ENCODE data around the gene FBL. TPM values are rescaled to one million over a fixed set of nuclear protein-coding genes. Genes with fewer than 3 reads are reported as not detected.
A peak's percentile ranks its signal among the peaks of the same experiment; 100 is the strongest.

Gene FBL
- total and polyA plus RNA-seq, 2 donors: 185 to 208 TPM

DNA sequence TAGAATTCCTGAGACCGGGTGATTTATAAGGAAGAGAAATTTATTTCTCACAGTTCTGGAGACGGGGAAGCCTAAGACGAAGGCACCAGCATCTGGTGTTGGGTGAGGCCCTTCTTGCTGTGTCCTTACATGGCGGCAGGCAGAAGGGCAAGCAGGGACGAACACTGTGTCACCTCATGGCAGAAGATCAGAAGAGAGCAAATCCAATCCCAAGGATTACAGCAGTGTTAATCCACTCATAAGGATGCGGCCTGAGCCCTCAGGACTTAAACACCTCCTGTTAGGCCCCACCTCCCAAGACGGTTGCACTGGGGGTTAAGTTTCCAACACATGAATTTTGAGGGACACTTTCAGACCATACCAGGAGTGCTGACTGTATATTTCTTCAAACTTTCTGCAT, 6.7 kb upstream of the FBL start:
- Histone ChIP-seq H3K36me3 (ENCODE audit: control insufficient read depth in 2 of 2, insufficient read depth in 2 of 2, low read length in 1 of 2) (no peaks in the 10 kb centered on the region), H3K27ac (ENCODE audit: low read depth in 1 of 2, low read length in 1 of 2) (no peak overlapping the region), H3K9me3 (ENCODE audit: control insufficient read depth in 2 of 2, insufficient read depth in 1 of 2, low read length in 1 of 2) (no peaks in the 10 kb centered on the region), H3K4me1 (ENCODE audit: control insufficient read depth in 2 of 2, insufficient read depth in 2 of 2, low read length in 2 of 2) (no peaks in the 10 kb centered on the region), H3K27me3 (ENCODE audit: control insufficient read depth in 2 of 2, insufficient read depth in 1 of 2, low read length in 1 of 2) (no peaks in the 10 kb centered on the region), H3K4me3 (ENCODE audit: low read length in 2 of 2) (no peak overlapping the region)
- no peak for DNase-seq (ENCODE audit: low read depth in 6 of 9, low spot score in 9 of 9)
- 97% methylated on average over 7 of the region's 7 CpGs for WGBS

DNA sequence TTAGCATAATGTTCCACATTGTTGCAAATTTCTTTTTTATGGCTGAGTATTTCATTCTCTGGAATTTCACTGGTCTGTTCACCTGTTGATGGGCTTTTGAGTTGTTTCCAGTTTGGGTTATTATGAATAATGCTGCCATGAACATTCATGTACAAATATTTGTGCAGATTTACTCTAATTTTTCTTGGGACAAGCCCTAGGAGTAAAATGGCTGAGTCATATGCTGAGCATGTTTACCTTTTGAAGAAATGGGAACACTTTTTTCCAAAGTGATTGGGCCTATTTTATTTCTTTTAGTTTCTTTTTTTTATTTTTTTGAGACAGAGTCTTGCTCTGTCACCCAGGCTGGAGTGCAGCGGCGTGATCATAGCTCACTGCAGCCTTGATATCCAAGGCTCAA, 4.7 kb upstream of the FBL start:
- WGBS: 98% methylated on average over 2 of the region's 2 CpGs
- Histone ChIP-seq H3K27me3 (ENCODE audit: control insufficient read depth in 2 of 2, insufficient read depth in 1 of 2, low read length in 1 of 2) (no peaks in the 10 kb centered on the region), H3K4me1 (ENCODE audit: control insufficient read depth in 2 of 2, insufficient read depth in 2 of 2, low read length in 2 of 2) (peaks cover 6 to 9% of the 10 kb centered on the region in 2 donors)

DNA sequence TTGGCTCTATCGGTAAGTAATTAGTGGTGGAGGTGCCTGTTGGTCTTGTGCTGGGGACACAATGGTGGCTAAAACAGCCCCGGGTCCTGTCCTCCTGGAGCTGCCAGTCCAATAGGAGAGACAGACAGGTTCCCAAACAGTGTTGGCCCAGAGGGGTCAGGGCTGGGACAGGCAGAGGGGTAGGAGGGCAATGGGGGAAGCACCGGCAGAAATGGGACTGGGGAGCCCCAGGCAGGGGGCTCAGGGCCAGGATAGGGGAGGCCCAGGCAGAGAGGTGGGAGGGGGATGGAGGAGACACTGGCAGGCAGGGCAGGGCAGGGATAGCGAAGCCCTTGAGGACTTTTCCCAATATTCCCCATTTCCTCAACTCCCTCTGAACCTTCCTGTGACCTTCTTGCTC, 2.2 kb upstream of the FBL start:
- WGBS: 97% methylated on average over 4 of the region's 4 CpGs
- H3K27ac ChIP-seq (ENCODE audit: low read depth in 1 of 2, low read length in 1 of 2): no peak overlapping the region
- H3K9me3 ChIP-seq (ENCODE audit: control insufficient read depth in 2 of 2, insufficient read depth in 1 of 2, low read length in 1 of 2): no peaks in the 10 kb centered on the region
- no peak for DNase-seq (ENCODE audit: low read depth in 6 of 9, low spot score in 9 of 9)
- H3K4me3 ChIP-seq (ENCODE audit: low read length in 2 of 2): no peak overlapping the region
- no peaks in the 10 kb centered on the region for H3K27me3 ChIP-seq (ENCODE audit: control insufficient read depth in 2 of 2, insufficient read depth in 1 of 2, low read length in 1 of 2)
- H3K4me1 ChIP-seq (ENCODE audit: control insufficient read depth in 2 of 2, insufficient read depth in 2 of 2, low read length in 2 of 2): peaks cover 18 to 27% of the 10 kb centered on the region in 2 donors
- no peaks in the 10 kb centered on the region for H3K36me3 ChIP-seq (ENCODE audit: control insufficient read depth in 2 of 2, insufficient read depth in 2 of 2, low read length in 1 of 2)

More for the DNA sequence above, 4.7 kb upstream of the FBL start:
- DNase-seq (ENCODE audit: low read depth in 6 of 9, low spot score in 9 of 9): no peak
- H3K9me3 ChIP-seq (ENCODE audit: control insufficient read depth in 2 of 2, insufficient read depth in 1 of 2, low read length in 1 of 2): no peaks in the 10 kb centered on the region
- no peak overlapping the region for H3K4me3 ChIP-seq (ENCODE audit: low read length in 2 of 2)
- no peaks in the 10 kb centered on the region for H3K36me3 ChIP-seq (ENCODE audit: control insufficient read depth in 2 of 2, insufficient read depth in 2 of 2, low read length in 1 of 2)
- H3K27ac ChIP-seq (ENCODE audit: low read depth in 1 of 2, low read length in 1 of 2): no peak overlapping the region

DNA sequence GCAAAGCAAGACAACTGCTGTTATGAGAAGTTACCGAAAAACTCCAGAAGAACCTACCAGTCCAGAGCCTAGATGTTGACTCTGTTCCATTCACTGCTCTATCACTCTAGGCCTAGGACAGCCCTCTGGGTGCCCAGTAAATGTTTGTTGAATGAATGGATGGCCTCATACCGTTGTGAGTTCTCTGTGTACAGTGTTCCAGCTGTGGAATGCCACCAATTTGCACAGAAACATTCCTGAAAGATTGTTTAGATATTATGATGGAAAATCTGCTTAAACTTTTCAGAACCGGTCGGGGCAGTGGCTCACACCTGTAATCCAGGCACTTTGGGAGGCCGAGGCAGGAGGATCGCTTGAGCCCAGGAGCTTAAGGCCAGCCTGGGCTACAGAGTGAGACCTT, 1.3 kb upstream of the FBL start:
- Histone ChIP-seq H3K27me3 (ENCODE audit: control insufficient read depth in 2 of 2, insufficient read depth in 1 of 2, low read length in 1 of 2) (no peaks in the 10 kb centered on the region), H3K9me3 (ENCODE audit: control insufficient read depth in 2 of 2, insufficient read depth in 1 of 2, low read length in 1 of 2) (no peaks in the 10 kb centered on the region), H3K4me1 (ENCODE audit: control insufficient read depth in 2 of 2, insufficient read depth in 2 of 2, low read length in 2 of 2) (peaks cover 18 to 27% of the 10 kb centered on the region in 2 donors), H3K4me3 (ENCODE audit: low read length in 2 of 2) (no peak overlapping the region), H3K36me3 (ENCODE audit: control insufficient read depth in 2 of 2, insufficient read depth in 2 of 2, low read length in 1 of 2) (no peaks in the 10 kb centered on the region), H3K27ac (ENCODE audit: low read depth in 1 of 2, low read length in 1 of 2) (no peak overlapping the region)
- 98% methylated on average over 6 of the region's 6 CpGs for WGBS
- DNase-seq (ENCODE audit: low read depth in 6 of 9, low spot score in 9 of 9): no peak

DNA sequence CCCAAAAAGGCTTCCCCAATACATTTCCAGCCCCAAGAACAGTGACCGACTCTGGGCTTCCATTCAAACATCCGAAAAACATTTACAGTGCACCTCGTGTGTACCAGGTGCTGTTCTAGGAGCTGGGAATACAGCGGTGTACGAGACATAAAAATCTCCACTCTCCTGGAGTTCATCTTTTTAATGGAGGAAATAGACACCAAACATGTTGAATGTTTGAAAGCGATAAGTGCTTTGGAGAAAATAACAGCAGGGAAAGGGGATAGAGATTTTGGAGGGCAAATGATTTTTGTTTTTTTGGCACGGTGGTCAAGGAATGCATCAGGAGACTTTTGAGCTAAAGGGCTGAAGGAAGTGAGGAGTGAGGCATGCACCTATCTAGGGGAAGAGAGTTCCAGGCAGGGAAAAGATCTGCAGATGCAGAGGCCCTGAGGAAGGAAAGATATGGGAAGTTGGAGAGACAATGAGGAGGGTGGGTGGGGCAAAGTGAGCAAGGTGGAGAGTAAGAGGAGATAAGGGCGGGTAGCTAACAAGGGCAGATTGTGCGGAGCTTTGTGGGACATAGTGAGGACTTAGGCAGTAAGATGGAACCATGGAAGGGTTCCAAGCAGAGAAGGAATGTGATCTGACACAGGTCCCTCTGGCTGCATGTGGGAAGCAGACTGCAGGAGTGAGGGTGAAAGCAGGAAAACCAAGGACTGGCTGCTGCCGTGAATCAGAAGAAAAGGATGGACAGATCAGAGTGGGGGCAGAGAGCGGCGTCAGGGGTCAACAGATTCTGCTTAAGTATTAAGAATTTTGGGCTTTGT, 703 bp upstream of the FBL start:
- WGBS: 59% methylated on average over 12 of the region's 12 CpGs
- H3K27ac ChIP-seq (ENCODE audit: low read depth in 1 of 2, low read length in 1 of 2): peak overlapping the region; percentile 72 to 78
- peak overlapping the region; percentile 83 for H3K4me3 ChIP-seq (ENCODE audit: low read length in 2 of 2)
- H3K36me3 ChIP-seq (ENCODE audit: control insufficient read depth in 2 of 2, insufficient read depth in 2 of 2, low read length in 1 of 2): no peaks in the 10 kb centered on the region
- no peaks in the 10 kb centered on the region for H3K9me3 ChIP-seq (ENCODE audit: control insufficient read depth in 2 of 2, insufficient read depth in 1 of 2, low read length in 1 of 2)
- no peaks in the 10 kb centered on the region for H3K27me3 ChIP-seq (ENCODE audit: control insufficient read depth in 2 of 2, insufficient read depth in 1 of 2, low read length in 1 of 2)
- H3K4me1 ChIP-seq (ENCODE audit: control insufficient read depth in 2 of 2, insufficient read depth in 2 of 2, low read length in 2 of 2): peaks cover 18 to 27% of the 10 kb centered on the region in 2 donors
- DNase-seq (ENCODE audit: low read depth in 6 of 9, low spot score in 9 of 9): no peak

DNA sequence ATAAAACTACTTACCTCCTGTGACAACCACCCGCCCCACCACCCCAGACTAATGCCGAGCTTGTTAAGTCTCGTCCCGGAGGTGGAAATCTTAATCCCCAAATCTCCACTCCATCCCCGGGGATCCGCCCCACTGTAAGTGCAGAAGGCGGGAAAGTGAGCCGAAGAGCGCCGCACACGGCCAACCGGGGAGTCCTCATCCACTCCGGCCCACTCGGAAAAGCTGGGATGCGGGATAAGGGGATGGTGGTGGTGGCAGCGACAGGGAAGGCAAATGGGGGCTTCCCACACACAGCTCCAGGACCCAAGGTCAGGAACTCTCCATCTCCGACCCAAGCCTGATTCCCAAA, 621 bp downstream of the FBL start:
- H3K4me1 ChIP-seq (ENCODE audit: control insufficient read depth in 2 of 2, insufficient read depth in 2 of 2, low read length in 2 of 2): peaks cover 18 to 27% of the 10 kb centered on the region in 2 donors
- no peaks in the 10 kb centered on the region for H3K9me3 ChIP-seq (ENCODE audit: control insufficient read depth in 2 of 2, insufficient read depth in 1 of 2, low read length in 1 of 2)
- 3% methylated on average over 17 of the region's 17 CpGs for WGBS
- peaks cover 0 to under 1% of the 10 kb centered on the region in 2 donors for H3K36me3 ChIP-seq (ENCODE audit: control insufficient read depth in 2 of 2, insufficient read depth in 2 of 2, low read length in 1 of 2)
- no peaks in the 10 kb centered on the region for H3K27me3 ChIP-seq (ENCODE audit: control insufficient read depth in 2 of 2, insufficient read depth in 1 of 2, low read length in 1 of 2)
- DNase-seq (ENCODE audit: low read depth in 6 of 9, low spot score in 9 of 9): no peak
- H3K27ac ChIP-seq (ENCODE audit: low read depth in 1 of 2, low read length in 1 of 2): no peak overlapping the region
- H3K4me3 ChIP-seq (ENCODE audit: low read length in 2 of 2): peak overlapping the region; percentile 83

DNA sequence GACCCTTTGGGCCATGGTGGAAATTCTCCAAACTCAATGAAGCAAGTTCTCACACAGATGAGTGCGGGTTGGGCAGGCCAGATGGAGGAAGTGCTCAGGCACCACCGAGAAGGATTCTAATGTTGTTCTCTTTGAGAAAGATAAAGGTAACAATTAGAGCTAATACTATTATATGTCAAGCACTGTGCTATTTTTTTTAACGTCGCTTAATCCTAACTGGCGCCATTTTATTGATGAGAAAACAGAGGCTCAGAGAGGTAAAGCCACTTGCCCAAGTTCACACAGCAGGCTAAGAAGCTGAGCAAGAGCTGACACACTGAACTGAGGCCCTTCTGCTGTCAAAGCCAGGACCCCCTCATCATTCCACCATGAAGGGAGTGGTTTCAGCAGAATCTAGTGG, 1.0 kb downstream of the FBL start:
- Histone ChIP-seq H3K9me3 (ENCODE audit: control insufficient read depth in 2 of 2, insufficient read depth in 1 of 2, low read length in 1 of 2) (no peaks in the 10 kb centered on the region), H3K27ac (ENCODE audit: low read depth in 1 of 2, low read length in 1 of 2) (no peak overlapping the region), H3K27me3 (ENCODE audit: control insufficient read depth in 2 of 2, insufficient read depth in 1 of 2, low read length in 1 of 2) (no peaks in the 10 kb centered on the region), H3K4me3 (ENCODE audit: low read length in 2 of 2) (peak overlapping the region; percentile 83), H3K4me1 (ENCODE audit: control insufficient read depth in 2 of 2, insufficient read depth in 2 of 2, low read length in 2 of 2) (peaks cover 18 to 27% of the 10 kb centered on the region in 2 donors), H3K36me3 (ENCODE audit: control insufficient read depth in 2 of 2, insufficient read depth in 2 of 2, low read length in 1 of 2) (peaks cover 0 to 4% of the 10 kb centered on the region in 2 donors)
- 46% methylated on average over 5 of the region's 5 CpGs for WGBS
- no peak for DNase-seq (ENCODE audit: low read depth in 6 of 9, low spot score in 9 of 9)

DNA sequence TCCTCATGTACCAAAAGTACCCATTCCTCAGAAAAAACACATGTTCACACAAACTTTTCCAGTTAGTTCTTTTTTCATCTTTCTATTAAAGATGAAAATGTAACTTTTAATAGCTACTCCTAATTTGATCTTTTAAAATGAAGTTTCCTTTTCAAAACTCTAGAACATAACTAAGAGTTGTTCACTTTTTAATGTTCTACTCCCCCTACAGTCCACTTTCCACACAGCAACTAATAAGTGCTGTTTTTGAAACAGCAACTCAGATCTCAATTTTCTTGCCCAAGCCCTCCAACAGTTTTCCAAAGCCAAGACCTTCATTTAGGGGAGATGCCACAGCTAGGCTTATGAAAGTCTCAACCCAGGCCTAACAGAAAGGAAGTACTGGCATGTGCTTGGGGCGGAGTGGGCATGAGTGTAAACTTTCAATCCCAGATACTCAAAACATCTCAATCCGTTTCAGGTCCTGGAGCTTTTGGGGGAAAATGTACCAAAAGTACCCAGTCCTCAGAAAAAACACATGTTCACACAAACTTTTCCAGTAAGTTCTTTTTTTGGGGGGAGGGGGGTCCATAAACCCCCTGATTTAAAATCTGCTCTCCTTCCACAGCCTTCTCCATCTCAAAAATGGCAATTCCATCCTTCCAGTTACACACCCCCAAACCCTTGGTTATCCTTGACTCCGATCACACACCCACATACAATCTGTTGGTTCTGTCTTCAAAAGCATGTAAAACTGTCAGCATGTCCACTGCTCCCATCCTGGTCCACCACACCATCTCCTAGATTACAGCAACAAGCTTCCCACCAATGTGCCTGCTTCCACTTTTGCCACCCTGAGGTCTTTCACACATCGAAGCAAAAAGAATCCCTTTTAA, 2.0 kb downstream of the FBL start:
- no peaks in the 10 kb centered on the region for H3K9me3 ChIP-seq (ENCODE audit: control insufficient read depth in 2 of 2, insufficient read depth in 1 of 2, low read length in 1 of 2)
- peak overlapping the region in 1 of 2 donors; percentile 83 for H3K4me3 ChIP-seq (ENCODE audit: low read length in 2 of 2)
- 79% methylated on average over 4 of the region's 4 CpGs for WGBS
- H3K27ac ChIP-seq (ENCODE audit: low read depth in 1 of 2, low read length in 1 of 2): no peak overlapping the region
- H3K4me1 ChIP-seq (ENCODE audit: control insufficient read depth in 2 of 2, insufficient read depth in 2 of 2, low read length in 2 of 2): peaks cover 18 to 27% of the 10 kb centered on the region in 2 donors
- H3K27me3 ChIP-seq (ENCODE audit: control insufficient read depth in 2 of 2, insufficient read depth in 1 of 2, low read length in 1 of 2): no peaks in the 10 kb centered on the region
- peak in 4 of 9 donors; percentile 53 to 75 (median 65) for DNase-seq (ENCODE audit: low read depth in 6 of 9, low spot score in 9 of 9)
- H3K36me3 ChIP-seq (ENCODE audit: control insufficient read depth in 2 of 2, insufficient read depth in 2 of 2, low read length in 1 of 2): peaks cover 8 to 10% of the 10 kb centered on the region in 2 donors
